Gastrocnemius medialis (tissue), 4 donors: ENCODE measurements around the gene GCNA.

Experiments
- POLR2A ChIP-seq, 2 donors: fragments of 450-650 bp; IDR thresholded peaks; one replicate each; pipeline ENCODE4 v1.6.1; 2017; ENCODE audit warnings: antibody characterized with exemption in 2 of 2, mild to moderate bottlenecking in 2 of 2, moderate library complexity in 2 of 2
- TF ChIP-seq, protein P1 (sequence below), 5 experiments: fragments of 450-650 bp in 3 of 5; fragments of 200-600 bp in 2 of 5; sonication (generic) in 2 of 5; IDR thresholded peaks in 4 of 5; conservative IDR thresholded peaks in 1 of 5; 1 replicate in 4 of 5; 2 replicates in 1 of 5; pipeline ENCODE4 v1.5.1; 2016 to 2019; ENCODE audit warnings: antibody characterized with exemption in 5 of 5, mild to moderate bottlenecking in 3 of 5, moderate library complexity in 3 of 5

DNA sequence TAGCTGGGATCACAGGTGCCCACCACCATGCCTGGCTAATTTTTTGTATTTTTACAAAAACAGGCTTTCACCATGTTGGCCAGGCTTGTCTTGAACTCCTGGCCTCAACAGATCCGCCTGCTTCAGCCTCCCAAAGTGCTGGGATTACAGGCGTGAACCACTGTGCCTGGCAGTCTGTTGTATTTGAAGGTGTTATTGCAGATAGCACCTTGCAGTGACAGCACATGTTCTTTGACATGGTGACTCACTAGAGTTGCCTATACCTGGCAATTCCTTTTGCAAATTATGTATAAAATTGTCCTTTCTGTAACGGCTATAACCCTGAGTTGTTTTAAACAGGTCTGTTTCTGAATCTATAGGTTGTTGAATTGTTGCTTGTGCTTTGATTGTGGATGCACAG, 37.4 kb upstream of the GCNA start:
- TF ChIP-seq, protein P1, sequence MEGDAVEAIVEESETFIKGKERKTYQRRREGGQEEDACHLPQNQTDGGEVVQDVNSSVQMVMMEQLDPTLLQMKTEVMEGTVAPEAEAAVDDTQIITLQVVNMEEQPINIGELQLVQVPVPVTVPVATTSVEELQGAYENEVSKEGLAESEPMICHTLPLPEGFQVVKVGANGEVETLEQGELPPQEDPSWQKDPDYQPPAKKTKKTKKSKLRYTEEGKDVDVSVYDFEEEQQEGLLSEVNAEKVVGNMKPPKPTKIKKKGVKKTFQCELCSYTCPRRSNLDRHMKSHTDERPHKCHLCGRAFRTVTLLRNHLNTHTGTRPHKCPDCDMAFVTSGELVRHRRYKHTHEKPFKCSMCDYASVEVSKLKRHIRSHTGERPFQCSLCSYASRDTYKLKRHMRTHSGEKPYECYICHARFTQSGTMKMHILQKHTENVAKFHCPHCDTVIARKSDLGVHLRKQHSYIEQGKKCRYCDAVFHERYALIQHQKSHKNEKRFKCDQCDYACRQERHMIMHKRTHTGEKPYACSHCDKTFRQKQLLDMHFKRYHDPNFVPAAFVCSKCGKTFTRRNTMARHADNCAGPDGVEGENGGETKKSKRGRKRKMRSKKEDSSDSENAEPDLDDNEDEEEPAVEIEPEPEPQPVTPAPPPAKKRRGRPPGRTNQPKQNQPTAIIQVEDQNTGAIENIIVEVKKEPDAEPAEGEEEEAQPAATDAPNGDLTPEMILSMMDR (IDR thresholded peaks at IDR 0.05 in 4 of 5, conservative IDR thresholded peaks at IDR 0.05 in 1 of 5), result no peak
- TF ChIP-seq POLR2A (IDR thresholded peaks at IDR 0.05), result no peak
